ENCODE results near the gene SEZ6L2. TPM values are rescaled to one million over a fixed set of nuclear protein-coding genes. Genes with fewer than 3 reads are reported as not detected.

Gene SEZ6L2
- total and polyA plus RNA-seq, 9 of the 15 experiments (the other 6 are each of a cell fraction or from before 2014, with no cell fraction given) = 0.10 to 2.1 (median 0.72) TPM

GRCh38 chr16:29900102-29900887 is 945 bp upstream of the SEZ6L2 start, which contains the start of gene ASPHD1 (continued):
- TF ChIP-seq CHD7 (IDR thresholded peaks at IDR 0.05; ENCODE audit: low read depth, low read length) (no peak), MCM5 (IDR thresholded peaks at IDR 0.05; ENCODE audit: low read depth) (no peak), ZNF449 (CRISPR knock-in tag; IDR thresholded peaks at IDR 0.05) (no peak), KAT8 (IDR thresholded peaks at IDR 0.05; ENCODE audit: low read depth) (no peak), SIN3B (IDR thresholded peaks at IDR 0.05; ENCODE audit: low read depth) (0 out of 2 replicates have a peak, but pooled peaks have one; percentile 19), ZNF764 (CRISPR knock-in tag; IDR thresholded peaks at IDR 0.05; ENCODE audit: low read depth) (no peak), TFAP4 (CRISPR knock-in tag; IDR thresholded peaks at IDR 0.05; ENCODE audit: borderline replicate concordance) (no peak), PCBP2 (IDR thresholded peaks at IDR 0.05; ENCODE audit: low read depth, low read length, poor library complexity, severe bottlenecking) (no peak), ATF2 (CRISPR knock-in tag; IDR thresholded peaks at IDR 0.05) (no peak; the same call in 1 of the 2 replicates), NCOA2 (IDR thresholded peaks at IDR 0.05; ENCODE audit: partially characterized antibody in 2 of 2) (no peak)

All from K562 (cell line).